Measurements from ENCODE around the gene CASR. TPM values are rescaled to one million over a fixed set of nuclear protein-coding genes. Genes with fewer than 3 reads are reported as not detected.

CASR gene
- total RNA-seq, 3 donors from 2014 or later (not counting 1 experiment from before 2014, with no cell fraction given), result 0.10 TPM; not detected in 2

GRCh38 chr3:122312826-122313225 is 129.4 kb downstream of the CASR start:
- ATAC-seq, result peak in 1 of 3 donors; percentile 52
- Mint-ChIP-seq H3K4me1 (no peaks in the 10 kb centered on the region), H3K4me3 (no peak overlapping the region), H3K27ac (no peak overlapping the region), H3K27me3 (ENCODE audit: low read depth in 2 of 2) (peaks cover 5 to 13% of the 10 kb centered on the region in 2 donors), H3K9me3 (no peaks in the 10 kb centered on the region), H3K36me3 (no peaks in the 10 kb centered on the region)
- no peak overlapping the region for H3K27ac ChIP-seq (ENCODE audit: low read length)
- H3K27me3 ChIP-seq (ENCODE audit: control insufficient read depth, insufficient read depth, low read length), result no peaks in the 10 kb centered on the region
- no peaks in the 10 kb centered on the region for H3K4me1 ChIP-seq (ENCODE audit: control insufficient read depth, insufficient read depth, low read length)
- H3K4me3 ChIP-seq (ENCODE audit: low read length), result no peak overlapping the region
- intact Hi-C loops (cut with micrococcal nuclease), result no loop called here
- no peak for TF ChIP-seq CTCF (IDR thresholded peaks at IDR 0.05)
- H3K9me3 ChIP-seq (ENCODE audit: control insufficient read depth, insufficient read depth, low read length), result no peaks in the 10 kb centered on the region
- DNase-seq, result no peak
- H3K36me3 ChIP-seq (ENCODE audit: control insufficient read depth, insufficient read depth, low read length), result no peaks in the 10 kb centered on the region

- no peak for TF ChIP-seq CTCF (IDR thresholded peaks at IDR 0.05)
- no peak for ATAC-seq
- Mint-ChIP-seq H3K9me3 (no peaks in the 10 kb centered on the region), H3K4me3 (no peak overlapping the region), H3K27me3 (ENCODE audit: low read depth in 2 of 2) (peaks cover 9 to 17% of the 10 kb centered on the region in 2 donors), H3K27ac (no peak overlapping the region), H3K36me3 (no peaks in the 10 kb centered on the region), H3K4me1 (no peaks in the 10 kb centered on the region)
- no peaks in the 10 kb centered on the region for H3K27me3 ChIP-seq (ENCODE audit: control insufficient read depth, insufficient read depth, low read length)
- H3K27ac ChIP-seq (ENCODE audit: low read length), result no peak overlapping the region
- intact Hi-C loops (cut with micrococcal nuclease), result no loop called here
- H3K9me3 ChIP-seq (ENCODE audit: control insufficient read depth, insufficient read depth, low read length), result no peaks in the 10 kb centered on the region
- no peak for DNase-seq
- 26% methylated on average over 2 of the region's 3 CpGs for WGBS (ENCODE audit: insufficient coverage)
- H3K36me3 ChIP-seq (ENCODE audit: control insufficient read depth, insufficient read depth, low read length), result no peaks in the 10 kb centered on the region
- no peaks in the 10 kb centered on the region for H3K4me1 ChIP-seq (ENCODE audit: control insufficient read depth, insufficient read depth, low read length)
- no peak overlapping the region for H3K4me3 ChIP-seq (ENCODE audit: low read length)
Measured at GRCh38 chr3:122313281-122313680, 129.8 kb downstream of the CASR start.

GRCh38 chr3:122314228-122314876 is 130.9 kb downstream of the CASR start:
- H3K4me1 ChIP-seq (ENCODE audit: control insufficient read depth, insufficient read depth, low read length), result no peaks in the 10 kb centered on the region
- no peaks in the 10 kb centered on the region for H3K27me3 ChIP-seq (ENCODE audit: control insufficient read depth, insufficient read depth, low read length)
- H3K27ac Mint-ChIP-seq, result no peak overlapping the region
- DNase-seq (no peak), ATAC-seq (no peak)
- intact Hi-C loops (cut with micrococcal nuclease), result no loop called here
- H3K27me3 Mint-ChIP-seq (ENCODE audit: low read depth in 2 of 2), result peaks cover 18 to 20% of the 10 kb centered on the region in 2 donors
- no peaks in the 10 kb centered on the region for H3K36me3 Mint-ChIP-seq
- 100% methylated on average over 2 of the region's 2 CpGs for WGBS (ENCODE audit: insufficient coverage)
- no peaks in the 10 kb centered on the region for H3K4me1 Mint-ChIP-seq
- TF ChIP-seq CTCF (IDR thresholded peaks at IDR 0.05), result no peak
- no peaks in the 10 kb centered on the region for H3K9me3 Mint-ChIP-seq
- no peaks in the 10 kb centered on the region for H3K36me3 ChIP-seq (ENCODE audit: control insufficient read depth, insufficient read depth, low read length)
- H3K4me3 Mint-ChIP-seq, result no peak overlapping the region
- H3K9me3 ChIP-seq (ENCODE audit: control insufficient read depth, insufficient read depth, low read length), result no peaks in the 10 kb centered on the region
- H3K27ac ChIP-seq (ENCODE audit: low read length), result no peak overlapping the region
- H3K4me3 ChIP-seq (ENCODE audit: low read length), result no peak overlapping the region

GRCh38 chr3:122315619-122316018 is 132.2 kb downstream of the CASR start:
- Mint-ChIP-seq H3K4me1 (no peaks in the 10 kb centered on the region), H3K9me3 (peaks cover 0 to 2% of the 10 kb centered on the region in 2 donors), H3K4me3 (no peak overlapping the region), H3K27me3 (ENCODE audit: low read depth in 2 of 2) (peaks cover 18 to 20% of the 10 kb centered on the region in 2 donors), H3K27ac (no peak overlapping the region), H3K36me3 (no peaks in the 10 kb centered on the region)
- DNase-seq (no peak), ATAC-seq (no peak)
- Histone ChIP-seq H3K4me1 (ENCODE audit: control insufficient read depth, insufficient read depth, low read length) (no peaks in the 10 kb centered on the region), H3K36me3 (ENCODE audit: control insufficient read depth, insufficient read depth, low read length) (no peaks in the 10 kb centered on the region), H3K27me3 (ENCODE audit: control insufficient read depth, insufficient read depth, low read length) (peaks cover 2% of the 10 kb centered on the region), H3K4me3 (ENCODE audit: low read length) (no peak overlapping the region), H3K9me3 (ENCODE audit: control insufficient read depth, insufficient read depth, low read length) (no peaks in the 10 kb centered on the region), H3K27ac (ENCODE audit: low read length) (no peak overlapping the region)
- 62% methylated on average over 4 of the region's 4 CpGs for WGBS (ENCODE audit: insufficient coverage)
- TF ChIP-seq CTCF (IDR thresholded peaks at IDR 0.05), result no peak
- intact Hi-C loops (cut with micrococcal nuclease), result no loop called here

All from natural killer cell (primary cell).